ENCODE measurements around the gene CBARP.

GRCh38 chr19:1280636-1281568 lies 43.1 kb upstream of the CBARP start:
- no peak for TF ChIP-seq REST (IDR thresholded peaks at IDR 0.05; ENCODE audit: insufficient read depth in 1 of 2, low read depth in 2 of 2, low read length in 2 of 2)
- TF ChIP-seq POLR2AphosphoS5 (IDR thresholded peaks at IDR 0.05; ENCODE audit: low read depth, low read length): no peak
- no peak for TF ChIP-seq FOXP2 (optimal IDR thresholded peaks at IDR 0.05; ENCODE audit: borderline replicate concordance, extremely low read depth, extremely low read length, insufficient read depth)

All from PFSK-1 (cell line).